Measurements from ENCODE around the gene IL16. TPM values are rescaled to one million over a fixed set of nuclear protein-coding genes. Genes with fewer than 3 reads are reported as not detected.

IL16 gene
- total RNA-seq, 1 experiment from 2014 or later = 0.81 TPM

- ATAC-seq (no peak), DNase-seq (ENCODE audit: low read depth, low spot score) (no peak)
- no peaks in the 10 kb centered on the region for H3K9me3 ChIP-seq (ENCODE audit: control insufficient read depth in 1 of 2, insufficient read depth in 1 of 2, low read depth in 1 of 2, low read length in 2 of 2)
- CTCF ChIA-PET = interaction anchor here (0.7 kb wide), 1 partner anchor 10 kb away, joined by 5 read pairs; no protein-coding TSS in a partner anchor
- no peak overlapping the region for H3K4me3 ChIP-seq (replicated peaks in 1 of 2; ENCODE audit: low read depth in 1 of 2, low read length in 2 of 2)
- RAD21 ChIA-PET (ENCODE audit: low non-redundant PET in 1 of 2, low total read pairs in 2 of 2, uncharacterized antibody in 2 of 2, unreplicated experiment in 2 of 2) = no interaction called here
- no peaks in the 10 kb centered on the region for H4K20me1 ChIP-seq (ENCODE audit: insufficient read depth)
- TF ChIP-seq TCF7L2 (IDR thresholded peaks at IDR 0.05; ENCODE audit: borderline replicate concordance, extremely low read depth, insufficient read depth, insufficient read length) (no peak), POLR2AphosphoS5 (IDR thresholded peaks at IDR 0.05; ENCODE audit: low read depth, low read length) (no peak), CBX3 (IDR thresholded peaks at IDR 0.05; ENCODE audit: low read depth) (no peak), REST (IDR thresholded peaks at IDR 0.05; ENCODE audit: low read depth) (no peak)
- BruUV-seq (replicated peaks) = no TSS peak
- H3K4me1 ChIP-seq (ENCODE audit: control insufficient read depth in 1 of 2, insufficient read depth in 2 of 2, low read length in 2 of 2) = peaks cover 2 to 16% of the 10 kb centered on the region in 2 experiments; a peak in 3 of 4 replicates
- no peak overlapping the region for H3K9ac ChIP-seq (ENCODE audit: low read length)
- H3K9me2 ChIP-seq (ENCODE audit: insufficient read depth) = no peaks in the 10 kb centered on the region
- H3K79me2 ChIP-seq (ENCODE audit: insufficient read depth, low read length) = no peaks in the 10 kb centered on the region
- H3K27ac ChIP-seq (ENCODE audit: low read depth, low read length) = no peak overlapping the region
- no peaks in the 10 kb centered on the region for H3K27me3 ChIP-seq (ENCODE audit: insufficient read depth, low read length)
- intact Hi-C loops (cut with micrococcal nuclease) = loop anchor here (10.0 kb wide), 1 partner anchor 332 kb away; no protein-coding TSS in a partner anchor
- H2AFZ ChIP-seq (ENCODE audit: low read depth, low read length, poor library complexity, severe bottlenecking) = no peak overlapping the region
- no peak overlapping the region for H3K4me2 ChIP-seq (ENCODE audit: low read length)
- POLR2A ChIA-PET = no interaction called here
- H3K36me3 ChIP-seq (ENCODE audit: control insufficient read depth in 1 of 2, insufficient read depth in 2 of 2, low read length in 2 of 2) = no peaks in the 10 kb centered on the region
These were observed 130.0 kb downstream of the IL16 start for GRCh38 chr15:81326466-81327212.

Data from HCT116 (cell line).